Measurements from ENCODE around the gene PLB1.

- TF ChIP-seq MAX (IDR thresholded peaks at IDR 0.05) = no peak
- no peak for TF ChIP-seq CREB1 (IDR thresholded peaks at IDR 0.05; ENCODE audit: low read depth)
- no peak for TF ChIP-seq TAF1 (IDR thresholded peaks at IDR 0.05; ENCODE audit: low read depth)
- 0 out of 2 replicates have a peak, but pooled peaks have one; percentile 3 for TF ChIP-seq EP300 (IDR thresholded peaks at IDR 0.05; ENCODE audit: borderline replicate concordance)
- TF ChIP-seq NFIC (IDR thresholded peaks at IDR 0.05) = no peak
- TF ChIP-seq TEAD4 (IDR thresholded peaks at IDR 0.05) = no peak; the same call in 1 of the 2 replicates
- no peak for TF ChIP-seq EGR1 (IDR thresholded peaks at IDR 0.05)
- TF ChIP-seq REST (IDR thresholded peaks at IDR 0.05; ENCODE audit: low read depth) = no peak
Observed at GRCh38 chr2:28662044-28662443, 166.2 kb downstream of the PLB1 start.
